IMR-90 (cell line): ENCODE measurements around the gene PIK3C2B. TPM values are rescaled to one million over a fixed set of nuclear protein-coding genes. Genes with fewer than 3 reads are reported as not detected.

Experiments
- ATAC-seq: fragments of 200-7000 bp; cut with Tn5 transposase; 2 replicates; pipeline ENCODE4 v1.9.1; 2020; ENCODE audit warnings: low read depth, mild to moderate bottlenecking, moderate library complexity
- BruUV-seq: library from RNA; stranded (reverse); fragments of 400-500 nt; replicated peaks from 2 replicates; lab custom pipeline; 2021; lab: Mats Ljungman, UMichigan
- CTCF ChIA-PET: fragments of 300-600 bp; formaldehyde crosslinking; extraction: SDS; loops from one replicate; lab custom pipeline; 2021; ENCODE audit warnings: antibody characterized with exemption; lab: Yijun Ruan, JAX
- POLR2A ChIA-PET: fragments of 300-600 bp; sonication (Branson Sonifier 250); formaldehyde crosslinking; loops from one replicate; lab custom pipeline; 2022; ENCODE audit warnings: antibody characterized with exemption; ENCODE audit not compliant: unreplicated experiment; lab: Charles Lee
- DNase-seq: peaks from one replicate; pipeline ENCODE4 v3.0.0; 2013
- H2AFZ ChIP-seq: replicated peaks from 2 replicates; pipeline ENCODE3; 2013; ENCODE audit warnings: low read length, mild to moderate bottlenecking; ENCODE audit not compliant: poor library complexity
- H2AK5ac ChIP-seq: 2 replicates; pipeline ENCODE4 v1.6.1; 2013; ENCODE audit warnings: low read depth, low read length, inconsistent platforms
- H2AK9ac ChIP-seq: replicated peaks from 2 replicates; pipeline ENCODE3; 2013; ENCODE audit warnings: mild to moderate bottlenecking, low read depth, low read length, moderate library complexity; ENCODE audit not compliant: poor library complexity
- H2BK120ac ChIP-seq: 2 replicates; pipeline ENCODE4 v1.6.1; 2013; ENCODE audit warnings: low read depth, low read length, inconsistent platforms
- H2BK15ac ChIP-seq: 3 replicates; pipeline ENCODE4 v1.6.1; 2013; ENCODE audit warnings: low read depth, low read length, inconsistent platforms
- H2BK20ac ChIP-seq: 2 replicates; pipeline ENCODE4 v1.6.1; 2013; ENCODE audit warnings: low read depth, mild to moderate bottlenecking, inconsistent platforms, low read length, moderate library complexity
- H2BK5ac ChIP-seq: 2 replicates; pipeline ENCODE4 v1.6.1; 2013; ENCODE audit warnings: mild to moderate bottlenecking, low read depth, low read length, inconsistent platforms; ENCODE audit not compliant: poor library complexity, severe bottlenecking
- H3K14ac ChIP-seq: replicated peaks from 2 replicates; pipeline ENCODE4 v1.6.1; 2013; ENCODE audit warnings: low read depth, low read length, inconsistent platforms
- H3K18ac ChIP-seq: 2 replicates; pipeline ENCODE4 v1.6.1; 2013; ENCODE audit warnings: low read depth, low read length, control low read depth
- H3K23ac ChIP-seq: 2 replicates; pipeline ENCODE4 v1.6.1; 2013; ENCODE audit warnings: low read depth, low read length, inconsistent platforms
- H3K27ac ChIP-seq: 2 replicates; pipeline ENCODE4 v1.5.1; 2013; ENCODE audit warnings: mild to moderate bottlenecking, control low read depth, low read length; ENCODE audit not compliant: insufficient read depth
- H3K27me3 ChIP-seq: 2 replicates; pipeline ENCODE4 v1.6.1; 2013; ENCODE audit warnings: low read length; ENCODE audit not compliant: control insufficient read depth, insufficient read depth
- H3K36me3 ChIP-seq: 2 replicates; pipeline ENCODE4 v1.6.1; 2013; ENCODE audit warnings: low read length, mixed read lengths; ENCODE audit not compliant: control insufficient read depth, insufficient read depth
- H3K4ac ChIP-seq: 2 replicates; pipeline ENCODE4 v1.6.1; 2013; ENCODE audit warnings: low read depth, low read length, inconsistent platforms
- H3K4me1 ChIP-seq: 2 replicates; pipeline ENCODE4 v1.6.1; 2013; ENCODE audit warnings: low read length, mixed read lengths; ENCODE audit not compliant: control insufficient read depth, insufficient read depth
- H3K4me2 ChIP-seq: 2 replicates; pipeline ENCODE4 v1.6.1; 2013; ENCODE audit warnings: low read depth, mild to moderate bottlenecking, control low read depth, low read length, moderate library complexity
- H3K4me3 ChIP-seq: 2 replicates; pipeline ENCODE4 v1.5.1; 2013; ENCODE audit warnings: low read depth, mild to moderate bottlenecking, control low read depth, low read length, moderate library complexity; ENCODE audit not compliant: insufficient read depth
- H3K56ac ChIP-seq: 2 replicates; pipeline ENCODE4 v1.6.1; 2013; ENCODE audit warnings: low read length, inconsistent platforms; ENCODE audit not compliant: insufficient read depth; ENCODE audit errors: extremely low read depth
- H3K79me1 ChIP-seq, 2 experiments: 2 replicates each; pipeline ENCODE4 v1.6.1; 2013; ENCODE audit warnings: low read length in 2 of 2, inconsistent platforms in 1 of 2, low read depth in 1 of 2
- H3K9ac ChIP-seq: 2 replicates; pipeline ENCODE4 v1.6.1; 2013; ENCODE audit warnings: low read depth, low read length, control low read depth
- H3K9me1 ChIP-seq: 2 replicates; pipeline ENCODE4 v1.6.1; 2013; ENCODE audit warnings: low read length, inconsistent platforms; ENCODE audit not compliant: insufficient read depth
- H3K9me3 ChIP-seq: 2 replicates; pipeline ENCODE4 v1.6.1; 2013; ENCODE audit warnings: low read length; ENCODE audit not compliant: control insufficient read depth, insufficient read depth
- H4K20me1 ChIP-seq: 2 replicates; pipeline ENCODE4 v1.6.1; 2013; ENCODE audit warnings: low read length, inconsistent platforms; ENCODE audit not compliant: insufficient read depth
- H4K5ac ChIP-seq: 2 replicates; pipeline ENCODE4 v1.6.1; 2013; ENCODE audit warnings: mild to moderate bottlenecking, low read depth, low read length, control low read depth
- H4K8ac ChIP-seq, 2 experiments: 2 replicates each; pipeline ENCODE4 v1.6.1; 2013; ENCODE audit warnings: low read depth in 2 of 2, low read length in 2 of 2, control low read depth in 1 of 2, inconsistent platforms in 1 of 2
- H4K91ac ChIP-seq: 2 replicates; pipeline ENCODE4 v1.6.1; 2013; ENCODE audit warnings: low read depth, low read length, inconsistent platforms; ENCODE audit not compliant: insufficient read depth
- BHLHE40 ChIP-seq: fragments of 150-350 bp; IDR thresholded peaks from 2 replicates; pipeline ENCODE4 v1.6.1; 2016; ENCODE audit warnings: mild to moderate bottlenecking, low read depth, low read length
- CEBPB ChIP-seq: IDR thresholded peaks from 2 replicates; pipeline ENCODE4 v1.6.1; 2012; ENCODE audit warnings: low read depth, low read length, improper control_type of control experiment
- CTCF ChIP-seq: conservative IDR thresholded peaks from 2 replicates; pipeline ENCODE4 v1.5.1; 2012; ENCODE audit warnings: mild to moderate bottlenecking, low read depth, low read length, improper control_type of control experiment
- MAZ ChIP-seq: IDR thresholded peaks from 2 replicates; pipeline ENCODE4 v1.6.1; 2012; ENCODE audit warnings: low read depth, mild to moderate bottlenecking, low read length, improper control_type of control experiment, moderate library complexity, borderline replicate concordance
- MXI1 ChIP-seq: IDR thresholded peaks from 2 replicates; pipeline ENCODE4 v1.6.1; 2012; ENCODE audit warnings: low read depth, mild to moderate bottlenecking, low read length, moderate library complexity, borderline replicate concordance
- POLR2A ChIP-seq: IDR thresholded peaks from 2 replicates; pipeline ENCODE4 v1.6.1; 2012; ENCODE audit warnings: mild to moderate bottlenecking, low read depth, low read length
- RCOR1 ChIP-seq: IDR thresholded peaks from 2 replicates; pipeline ENCODE4 v1.6.1; 2012; ENCODE audit warnings: mild to moderate bottlenecking, low read length, improper control_type of control experiment; ENCODE audit not compliant: insufficient replicate concordance
- RFX5 ChIP-seq: IDR thresholded peaks from 2 replicates; pipeline ENCODE4 v1.8.0; 2012; ENCODE audit warnings: low read depth, mild to moderate bottlenecking, low read length, moderate library complexity
- WGBS, 2 experiments: methylation state at CpG; one replicate each; pipeline versions ENCODE4 v1.1.5 to v1.1.7; 2013; ENCODE audit warnings: missing lambda C conversion rate in 2 of 2; ENCODE audit not compliant: insufficient read length in 1 of 2; ENCODE audit errors: extremely low coverage in 2 of 2; 5-methylcytosine and 5-hydroxymethylcytosine counted together
- dilution Hi-C: fragments of 300-500 bp; cut with HindIII; formaldehyde crosslinking; loops from one replicate; pipeline ENCODE4 v1.14.3; 2018; ENCODE audit warnings: low sequenced_read_pairs; ENCODE audit not compliant: unreplicated experiment
- in situ Hi-C: fragments of 300-500 bp; cut with MboI; formaldehyde crosslinking; loops from 3 replicates; pipeline ENCODE4 v1.14.3; 2019; ENCODE audit warnings: low sequenced_read_pairs, inconsistent platforms, mixed read lengths
- intact Hi-C: fragments of 100-400 bp; cut with micrococcal nuclease; formaldehyde crosslinking; loops from 2 replicates; pipeline ENCODE4 v1.10.0; 2022
- polyA plus RNA-seq, 3 experiments: library from polyadenylated mRNA; depleted of rRNA; stranded (reverse); fragments of >200 nt; gene quantifications; 2 replicates each; pipeline ENCODE4 v1.2.3, GENCODE V29; 2012; ENCODE audit warnings: low replicate concordance in 1 of 3
- total RNA-seq: library from RNA; depleted of rRNA; stranded (reverse); fragments of >200 nt; gene quantifications from 2 replicates; pipeline ENCODE4 v1.2.3, GENCODE V29; 2012
- TF ChIP-seq, protein P1 (sequence below): fragments of 150-350 bp; IDR thresholded peaks from 2 replicates; pipeline ENCODE4 v1.6.1; 2017; ENCODE audit warnings: mild to moderate bottlenecking, antibody characterized with exemption, low read length, low read depth
- TF ChIP-seq, protein P2 (sequence below): fragments of 150-350 bp; IDR thresholded peaks from 2 replicates; pipeline ENCODE4 v1.6.1; 2016; ENCODE audit warnings: low read depth, mild to moderate bottlenecking, low read length, moderate library complexity, borderline replicate concordance

PIK3C2B gene
- total and polyA plus RNA-seq, 2 of the 4 experiments (the other 2 are of a cell fraction): 1.1 to 2.9 TPM

DNA sequence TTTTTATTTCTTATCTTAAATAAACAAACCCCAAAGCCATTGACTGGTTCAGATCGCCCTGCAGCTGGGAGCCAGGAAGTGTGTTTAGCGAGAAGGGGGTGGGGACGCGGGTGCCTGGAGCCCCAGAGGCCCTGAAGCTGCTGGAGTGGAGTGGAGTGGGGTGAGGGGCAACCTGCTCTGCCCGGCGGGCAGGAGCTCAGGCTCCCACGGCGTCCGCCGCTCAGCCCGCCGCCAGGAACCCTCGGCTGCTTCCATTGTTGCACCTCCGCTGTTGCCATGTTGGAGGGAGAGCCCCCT, 673 bp downstream of the PIK3C2B start:
- WGBS, 2 experiments: 0% methylated on average over 4 of the region's 14 CpGs; no CpG with 5 or more reads in 1 of the 2 experiments
- dilution Hi-C loops: no loop called here
- peak overlapping the region; percentile 67 for H3K27ac ChIP-seq

More for the DNA sequence above, 673 bp downstream of the PIK3C2B start:
- CTCF ChIA-PET: interaction anchor here (0.5 to 3.8 kb wide), 7 partner anchors 9 to 313 kb away, joined by 3 to 22 read pairs (median 4); no protein-coding TSS in a partner anchor
- H3K4me1 ChIP-seq: peaks cover 3% of the 10 kb centered on the region; the same call in 1 of the 2 replicates
- peak overlapping the region; percentile 68 for H3K4ac ChIP-seq
- H3K79me1 ChIP-seq: peaks cover 0 to 3% of the 10 kb centered on the region in 2 experiments; a peak in 2 of 4 replicates
- no peaks in the 10 kb centered on the region; the same call in 1 of the 2 replicates for H4K20me1 ChIP-seq
- no peak overlapping the region for H2BK20ac ChIP-seq
- in situ Hi-C loops (no loop called here), intact Hi-C loops (no loop called here)
- H4K91ac ChIP-seq: peak overlapping the region; percentile 80
- no peaks in the 10 kb centered on the region for H3K9me3 ChIP-seq
- H2BK5ac ChIP-seq: no peak overlapping the region
- ATAC-seq: peak; percentile 59
- peak overlapping the region; percentile 71; the same call in 1 of the 2 replicates for H3K23ac ChIP-seq
- peak overlapping the region; percentile 72 for H3K9ac ChIP-seq
- peak overlapping the region; percentile 80 for H2AK9ac ChIP-seq
- no peak overlapping the region; the same call in 1 of the 2 replicates for H4K5ac ChIP-seq
- peak overlapping the region in 1 of 2 experiments; percentile 54; a peak in 1 of 4 replicates for H4K8ac ChIP-seq
- TF ChIP-seq CTCF: no peak
- no peak for TF ChIP-seq BHLHE40
- no peak for TF ChIP-seq POLR2A
- no peak for TF ChIP-seq MAZ
- no peak for TF ChIP-seq RFX5
- no peak for TF ChIP-seq CEBPB
- TF ChIP-seq, protein P1, sequence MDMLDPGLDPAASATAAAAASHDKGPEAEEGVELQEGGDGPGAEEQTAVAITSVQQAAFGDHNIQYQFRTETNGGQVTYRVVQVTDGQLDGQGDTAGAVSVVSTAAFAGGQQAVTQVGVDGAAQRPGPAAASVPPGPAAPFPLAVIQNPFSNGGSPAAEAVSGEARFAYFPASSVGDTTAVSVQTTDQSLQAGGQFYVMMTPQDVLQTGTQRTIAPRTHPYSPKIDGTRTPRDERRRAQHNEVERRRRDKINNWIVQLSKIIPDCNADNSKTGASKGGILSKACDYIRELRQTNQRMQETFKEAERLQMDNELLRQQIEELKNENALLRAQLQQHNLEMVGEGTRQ: no peak
- no peak for TF ChIP-seq RCOR1
- TF ChIP-seq, protein P2, sequence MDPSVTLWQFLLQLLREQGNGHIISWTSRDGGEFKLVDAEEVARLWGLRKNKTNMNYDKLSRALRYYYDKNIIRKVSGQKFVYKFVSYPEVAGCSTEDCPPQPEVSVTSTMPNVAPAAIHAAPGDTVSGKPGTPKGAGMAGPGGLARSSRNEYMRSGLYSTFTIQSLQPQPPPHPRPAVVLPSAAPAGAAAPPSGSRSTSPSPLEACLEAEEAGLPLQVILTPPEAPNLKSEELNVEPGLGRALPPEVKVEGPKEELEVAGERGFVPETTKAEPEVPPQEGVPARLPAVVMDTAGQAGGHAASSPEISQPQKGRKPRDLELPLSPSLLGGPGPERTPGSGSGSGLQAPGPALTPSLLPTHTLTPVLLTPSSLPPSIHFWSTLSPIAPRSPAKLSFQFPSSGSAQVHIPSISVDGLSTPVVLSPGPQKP: no peak
- TF ChIP-seq MXI1: no peak
- peak overlapping the region; percentile 68 for H3K4me2 ChIP-seq
- no peak overlapping the region for H2BK120ac ChIP-seq
- H3K27me3 ChIP-seq: peaks cover 20% of the 10 kb centered on the region; the same call in 1 of the 2 replicates
- peak overlapping the region; percentile 48; the same call in 1 of the 3 replicates for H2BK15ac ChIP-seq
- H2AK5ac ChIP-seq: 0 out of 2 replicates have a peak overlapping the region, but pooled peaks have one; percentile 33
- peak overlapping the region; percentile 51; the same call in 1 of the 2 replicates for H3K14ac ChIP-seq
- H3K18ac ChIP-seq: no peak overlapping the region; the same call in 1 of the 2 replicates
- BruUV-seq: no TSS peak
- POLR2A ChIA-PET: no interaction called here
- no peaks in the 10 kb centered on the region for H3K36me3 ChIP-seq
- DNase-seq: peak; percentile 48
- no peak overlapping the region for H3K56ac ChIP-seq
- H2AFZ ChIP-seq: peak overlapping the region; percentile 95
- no peaks in the 10 kb centered on the region; the same call in 1 of the 2 replicates for H3K9me1 ChIP-seq
- H3K4me3 ChIP-seq: peak overlapping the region; percentile 72
